Hepatic stellate cell (primary cell): ENCODE measurements around the gene CCDC47.
"Not testable (repeated sequence)": the region's sequence is repeated elsewhere in the genome, so short reads cannot be mapped to it uniquely, and the experiment has no call there.

Source experiments
- DNase-seq: peaks from one replicate; pipeline ENCODE4 v3.0.0; 2011; ENCODE audit warnings: low spot score

CCDC47 gene

GRCh38 chr17:63735691-63736090 lies 37.7 kb downstream of the CCDC47 start:
- DNase-seq, result no peak

- DNase-seq, result no peak
Measured at GRCh38 chr17:63722403-63722802, 51.0 kb downstream of the CCDC47 start.

GRCh38 chr17:63720194-63720593 lies 53.2 kb downstream of the CCDC47 start:
- DNase-seq, result not testable (repeated sequence)

GRCh38 chr17:63718988-63719387 lies 54.4 kb downstream of the CCDC47 start:
- no peak for DNase-seq

- DNase-seq, result no peak
Measured at GRCh38 chr17:63716426-63716825, 57.0 kb downstream of the CCDC47 start.

- no peak for DNase-seq
Measured at GRCh38 chr17:63714550-63715277, 58.7 kb downstream of the CCDC47 start.

GRCh38 chr17:63709110-63709509 lies 64.3 kb downstream of the CCDC47 start:
- DNase-seq, result no peak

GRCh38 chr17:63707151-63707550 lies 66.2 kb downstream of the CCDC47 start:
- DNase-seq, result no peak

GRCh38 chr17:63706336-63707082 lies 66.9 kb downstream of the CCDC47 start:
- no peak for DNase-seq

GRCh38 chr17:63705657-63706056 lies 67.7 kb downstream of the CCDC47 start:
- no peak for DNase-seq

GRCh38 chr17:63704836-63705235 lies 68.6 kb downstream of the CCDC47 start:
- no peak for DNase-seq

GRCh38 chr17:63704259-63704576 lies 69.2 kb downstream of the CCDC47 start:
- DNase-seq, result no peak

GRCh38 chr17:63703556-63704258 lies 69.7 kb downstream of the CCDC47 start:
- no peak for DNase-seq

GRCh38 chr17:63703029-63703428 lies 70.4 kb downstream of the CCDC47 start:
- DNase-seq, result no peak

- no peak for DNase-seq
Measured at GRCh38 chr17:63702721-63703015, 70.7 kb downstream of the CCDC47 start.

- DNase-seq, result no peak
Measured at GRCh38 chr17:63701868-63702720, 71.3 kb downstream of the CCDC47 start.

GRCh38 chr17:63701456-63701820 lies 72.0 kb downstream of the CCDC47 start:
- no peak for DNase-seq

- peak; percentile 65 for DNase-seq
Measured at GRCh38 chr17:63700528-63701455, 72.6 kb downstream of the CCDC47 start.

- DNase-seq, result peak; percentile 68
Measured at GRCh38 chr17:63699638-63700527, 73.5 kb downstream of the CCDC47 start, which contains the start of gene LIMD2. Gene LIMD2 (minus strand): TSS chr17:63700125. CDS start chr17:63699298, 827 bp downstream.
